ENCODE measurements around the gene NTM.

The NTM gene

DNA sequence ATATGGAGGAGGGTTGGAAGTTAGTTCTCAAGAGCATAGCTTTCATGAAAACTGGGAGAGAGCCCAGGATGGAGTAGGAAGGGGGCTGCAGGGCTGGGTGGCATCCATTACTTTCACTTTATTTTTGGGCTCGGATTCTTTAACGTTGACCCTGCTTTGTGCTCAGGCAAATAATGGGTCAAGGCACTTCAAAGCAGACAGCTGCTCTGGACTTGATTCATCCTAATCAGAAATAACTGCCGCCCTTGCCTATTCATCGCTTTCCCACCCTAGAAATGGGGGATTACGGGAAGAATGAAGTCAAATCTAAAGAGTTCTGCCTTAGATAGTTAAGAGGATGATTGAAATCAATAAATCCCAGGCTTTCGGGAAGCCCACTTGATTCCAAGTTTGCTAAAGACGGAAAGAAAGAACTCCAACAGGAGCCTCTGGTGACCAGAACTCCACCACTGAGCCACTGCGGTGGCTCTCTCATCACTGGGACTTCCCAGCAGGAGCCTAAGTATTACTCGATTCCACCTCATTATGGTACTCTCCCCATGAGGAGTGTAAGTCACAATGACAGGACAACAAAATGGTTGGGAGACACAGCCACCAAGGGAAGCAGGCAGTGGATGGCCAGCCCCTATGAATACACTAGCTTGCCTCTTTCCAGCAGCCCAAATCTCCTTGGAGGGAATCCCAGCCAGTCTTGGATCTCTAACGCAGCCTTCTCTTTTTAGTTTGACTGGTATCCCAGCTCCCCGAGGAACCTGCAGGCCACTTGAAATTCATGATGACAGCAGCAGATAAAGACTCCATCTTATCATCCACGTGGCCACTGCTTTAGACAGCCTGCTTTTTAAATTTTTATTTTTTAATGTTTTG is 815.5 kb downstream of the NTM start:
- H3K27ac ChIP-seq (ENCODE audit: low read depth, low read length) = no peak overlapping the region
- H3K4me1 ChIP-seq (ENCODE audit: insufficient read depth, low read length) = no peaks in the 10 kb centered on the region
- H3K9me3 ChIP-seq (ENCODE audit: low read length) = no peaks in the 10 kb centered on the region
- H3K36me3 ChIP-seq (ENCODE audit: insufficient read depth, low read length) = no peaks in the 10 kb centered on the region
- no peaks in the 10 kb centered on the region for H3K27me3 ChIP-seq (ENCODE audit: control insufficient read depth in 1 of 2, insufficient read depth in 2 of 2, low read length in 2 of 2)
- no peak overlapping the region for H3K9ac ChIP-seq (ENCODE audit: low read length)
- no peak overlapping the region for H3K4me3 ChIP-seq (ENCODE audit: low read depth in 1 of 2, low read length in 2 of 2)

DNA sequence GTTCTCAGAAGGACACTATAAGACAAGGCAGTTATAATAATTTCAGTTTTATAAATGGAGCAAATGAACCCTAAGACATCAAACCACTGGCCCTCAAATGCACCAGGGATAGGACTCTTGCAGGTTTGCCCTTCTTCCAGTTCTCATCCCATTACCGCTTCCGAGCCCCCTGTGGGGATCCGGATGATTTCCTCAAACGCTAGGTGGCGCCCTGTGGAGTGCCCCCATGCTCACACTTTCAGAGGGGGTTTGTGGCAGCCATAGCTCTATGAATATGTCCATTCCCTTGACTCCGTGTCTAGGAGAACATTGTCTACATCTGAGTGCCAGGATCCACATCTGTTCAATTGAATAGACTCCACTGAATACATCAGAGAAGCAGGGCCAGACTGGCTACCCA is 816.3 kb downstream of the NTM start:
- H3K27ac ChIP-seq (ENCODE audit: low read depth, low read length) = no peak overlapping the region
- no peaks in the 10 kb centered on the region for H3K27me3 ChIP-seq (ENCODE audit: control insufficient read depth in 1 of 2, insufficient read depth in 2 of 2, low read length in 2 of 2)
- no peak overlapping the region for H3K4me3 ChIP-seq (ENCODE audit: low read depth in 1 of 2, low read length in 2 of 2)
- H3K36me3 ChIP-seq (ENCODE audit: insufficient read depth, low read length) = no peaks in the 10 kb centered on the region
- no peak overlapping the region for H3K9ac ChIP-seq (ENCODE audit: low read length)
- H3K9me3 ChIP-seq (ENCODE audit: low read length) = no peaks in the 10 kb centered on the region
- H3K4me1 ChIP-seq (ENCODE audit: insufficient read depth, low read length) = no peaks in the 10 kb centered on the region

DNA sequence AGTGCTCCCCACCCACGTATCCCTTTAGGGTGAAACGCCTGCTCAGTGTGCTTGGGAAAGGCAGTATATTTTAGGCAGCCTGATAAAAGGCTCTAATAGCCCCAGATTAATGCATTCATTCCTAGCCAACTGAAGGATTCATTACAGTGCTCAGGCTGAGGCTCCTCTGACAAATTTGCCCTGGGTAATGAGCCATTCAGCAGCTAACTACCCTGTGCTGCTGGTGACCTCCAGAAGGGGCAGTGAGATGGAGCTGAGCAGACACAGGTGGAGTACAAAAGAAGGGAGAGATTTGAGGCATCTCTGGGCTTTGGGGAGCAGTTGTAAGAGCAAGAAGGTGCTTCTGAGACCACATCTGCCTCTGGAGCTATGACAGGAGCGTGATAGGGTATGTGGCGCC is 817.0 kb downstream of the NTM start:
- Histone ChIP-seq H3K9ac (ENCODE audit: low read length) (no peak overlapping the region), H3K27me3 (ENCODE audit: control insufficient read depth in 1 of 2, insufficient read depth in 2 of 2, low read length in 2 of 2) (no peaks in the 10 kb centered on the region), H3K4me1 (ENCODE audit: insufficient read depth, low read length) (no peaks in the 10 kb centered on the region), H3K27ac (ENCODE audit: low read depth, low read length) (no peak overlapping the region), H3K4me3 (ENCODE audit: low read depth in 1 of 2, low read length in 2 of 2) (no peak overlapping the region), H3K36me3 (ENCODE audit: insufficient read depth, low read length) (no peaks in the 10 kb centered on the region), H3K9me3 (ENCODE audit: low read length) (no peaks in the 10 kb centered on the region)

DNA sequence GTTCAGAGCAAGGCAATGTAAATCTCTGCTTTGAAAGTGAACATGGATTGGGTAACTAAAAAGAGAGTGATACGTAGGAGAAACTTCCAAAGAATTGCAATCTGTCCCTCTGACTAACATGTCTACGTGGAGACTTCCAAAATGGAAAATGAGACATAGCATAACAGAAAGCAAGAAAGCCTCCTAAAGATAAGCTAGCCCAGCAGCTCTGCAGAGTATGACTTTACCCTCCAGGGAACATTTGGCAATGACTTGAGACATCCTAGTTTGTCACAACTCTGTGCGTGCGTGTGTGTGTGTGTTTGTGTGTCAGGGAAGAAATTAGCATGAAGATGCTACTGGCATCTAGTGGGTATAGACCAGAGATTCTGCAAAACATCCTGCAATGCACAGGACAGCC is 817.4 kb downstream of the NTM start:
- Histone ChIP-seq H3K27me3 (ENCODE audit: control insufficient read depth in 1 of 2, insufficient read depth in 2 of 2, low read length in 2 of 2) (no peaks in the 10 kb centered on the region), H3K4me1 (ENCODE audit: insufficient read depth, low read length) (no peaks in the 10 kb centered on the region), H3K4me3 (ENCODE audit: low read depth in 1 of 2, low read length in 2 of 2) (no peak overlapping the region), H3K9me3 (ENCODE audit: low read length) (no peaks in the 10 kb centered on the region), H3K36me3 (ENCODE audit: insufficient read depth, low read length) (no peaks in the 10 kb centered on the region), H3K9ac (ENCODE audit: low read length) (no peak overlapping the region), H3K27ac (ENCODE audit: low read depth, low read length) (no peak overlapping the region)

DNA sequence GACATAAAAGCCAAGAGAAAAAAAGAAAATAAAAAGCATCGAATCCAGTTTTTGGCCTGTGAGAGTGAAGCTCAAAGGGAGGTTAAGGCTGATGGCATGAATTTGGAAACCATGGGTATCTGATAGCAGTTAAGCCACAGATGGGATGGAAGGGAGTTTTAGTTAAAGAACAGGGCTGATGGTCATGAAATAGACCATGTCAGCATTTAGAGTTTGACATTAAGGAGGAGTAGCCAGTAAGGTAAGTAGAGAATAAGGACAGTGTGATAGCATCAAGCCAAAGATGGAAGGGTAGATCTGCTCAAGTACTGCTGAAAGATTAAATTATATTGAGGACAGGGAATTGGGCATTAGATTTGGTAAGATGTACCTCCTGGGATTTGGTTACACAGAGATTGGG is 826.5 kb downstream of the NTM start:
- Histone ChIP-seq H3K27ac (ENCODE audit: low read depth, low read length) (no peak overlapping the region), H3K4me1 (ENCODE audit: insufficient read depth, low read length) (no peaks in the 10 kb centered on the region), H3K27me3 (ENCODE audit: control insufficient read depth in 1 of 2, insufficient read depth in 2 of 2, low read length in 2 of 2) (no peaks in the 10 kb centered on the region), H3K36me3 (ENCODE audit: insufficient read depth, low read length) (no peaks in the 10 kb centered on the region), H3K9me3 (ENCODE audit: low read length) (no peaks in the 10 kb centered on the region), H3K9ac (ENCODE audit: low read length) (no peak overlapping the region), H3K4me3 (ENCODE audit: low read depth in 1 of 2, low read length in 2 of 2) (no peak overlapping the region)

DNA sequence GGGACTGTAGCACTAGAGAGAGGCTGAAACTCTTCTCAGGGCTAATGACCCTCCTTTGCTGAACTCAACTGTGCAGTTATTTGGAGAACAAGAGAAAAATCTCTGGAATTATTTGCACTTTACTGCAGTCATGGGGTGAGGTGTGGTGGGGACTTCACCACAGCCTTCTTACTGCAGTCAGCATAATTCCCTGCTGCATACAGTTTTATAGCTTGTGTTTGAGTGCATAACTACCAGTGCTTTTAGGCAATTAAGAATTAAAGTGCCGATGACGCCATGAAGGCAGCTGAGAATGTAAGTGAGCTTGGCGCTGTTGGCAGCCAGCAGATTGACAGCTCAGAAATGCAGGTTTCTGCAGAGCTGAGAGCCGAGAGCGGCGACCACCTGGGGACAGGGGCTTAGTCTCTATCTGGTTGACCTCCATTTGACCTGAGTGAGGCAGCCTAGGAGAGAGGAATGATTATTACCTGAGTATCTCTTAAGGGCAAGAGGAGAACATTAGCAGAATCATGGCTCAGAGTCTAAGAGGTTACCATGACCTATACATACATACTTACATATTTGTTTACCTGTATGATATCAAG is 830.0 kb downstream of the NTM start:
- Histone ChIP-seq H3K4me1 (ENCODE audit: insufficient read depth, low read length) (no peaks in the 10 kb centered on the region), H3K27ac (ENCODE audit: low read depth, low read length) (no peak overlapping the region), H3K27me3 (ENCODE audit: control insufficient read depth in 1 of 2, insufficient read depth in 2 of 2, low read length in 2 of 2) (no peaks in the 10 kb centered on the region), H3K36me3 (ENCODE audit: insufficient read depth, low read length) (no peaks in the 10 kb centered on the region), H3K9me3 (ENCODE audit: low read length) (no peaks in the 10 kb centered on the region), H3K4me3 (ENCODE audit: low read depth in 1 of 2, low read length in 2 of 2) (no peak overlapping the region), H3K9ac (ENCODE audit: low read length) (no peak overlapping the region)

DNA sequence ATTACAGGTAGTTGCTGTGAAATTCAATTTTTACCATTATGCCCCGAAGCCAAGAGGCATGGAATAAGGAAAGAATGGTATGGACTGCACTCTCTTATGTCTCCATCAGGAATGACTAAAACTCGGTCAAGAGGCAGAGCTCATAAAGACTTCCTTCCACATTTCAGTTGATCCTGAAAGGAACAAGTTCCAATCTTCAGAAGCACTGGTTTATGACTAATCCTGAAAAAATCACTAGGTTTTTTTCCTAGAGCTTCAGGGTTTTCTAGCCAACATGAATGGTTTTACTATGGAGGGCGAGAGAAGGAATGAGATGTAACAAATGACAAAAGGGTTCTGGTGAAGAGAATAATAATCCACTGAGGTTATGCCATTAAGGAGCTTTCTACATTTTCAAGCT is 832.2 kb downstream of the NTM start:
- no peak overlapping the region for H3K4me3 ChIP-seq (ENCODE audit: low read depth in 1 of 2, low read length in 2 of 2)
- no peak overlapping the region for H3K9ac ChIP-seq (ENCODE audit: low read length)
- no peaks in the 10 kb centered on the region for H3K36me3 ChIP-seq (ENCODE audit: insufficient read depth, low read length)
- H3K4me1 ChIP-seq (ENCODE audit: insufficient read depth, low read length) = no peaks in the 10 kb centered on the region
- H3K27me3 ChIP-seq (ENCODE audit: control insufficient read depth in 1 of 2, insufficient read depth in 2 of 2, low read length in 2 of 2) = no peaks in the 10 kb centered on the region
- no peak overlapping the region for H3K27ac ChIP-seq (ENCODE audit: low read depth, low read length)
- no peaks in the 10 kb centered on the region for H3K9me3 ChIP-seq (ENCODE audit: low read length)

DNA sequence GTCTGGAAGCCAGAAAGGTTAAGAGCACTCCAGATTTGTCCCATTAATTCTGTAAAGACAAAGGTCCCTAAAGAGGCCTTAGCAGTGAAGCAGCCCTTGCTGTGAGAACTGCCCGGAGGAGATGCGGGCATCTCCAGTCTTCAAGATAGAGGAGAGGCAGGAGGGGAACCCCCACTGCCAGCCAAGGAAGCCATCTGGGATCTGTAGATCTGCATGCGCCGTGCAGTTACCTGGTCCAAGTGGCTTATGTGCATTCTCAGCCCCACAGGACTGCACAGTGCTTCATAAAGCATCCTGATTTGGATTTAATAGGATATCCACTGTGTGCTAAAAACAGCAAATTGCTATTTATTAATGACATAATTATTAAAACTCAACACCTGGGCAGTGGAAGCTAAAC is 834.6 kb downstream of the NTM start:
- Histone ChIP-seq H3K27me3 (ENCODE audit: control insufficient read depth in 1 of 2, insufficient read depth in 2 of 2, low read length in 2 of 2) (no peaks in the 10 kb centered on the region), H3K4me3 (ENCODE audit: low read depth in 1 of 2, low read length in 2 of 2) (no peak overlapping the region), H3K27ac (ENCODE audit: low read depth, low read length) (no peak overlapping the region), H3K4me1 (ENCODE audit: insufficient read depth, low read length) (no peaks in the 10 kb centered on the region), H3K9me3 (ENCODE audit: low read length) (no peaks in the 10 kb centered on the region), H3K9ac (ENCODE audit: low read length) (no peak overlapping the region), H3K36me3 (ENCODE audit: insufficient read depth, low read length) (no peaks in the 10 kb centered on the region)

DNA sequence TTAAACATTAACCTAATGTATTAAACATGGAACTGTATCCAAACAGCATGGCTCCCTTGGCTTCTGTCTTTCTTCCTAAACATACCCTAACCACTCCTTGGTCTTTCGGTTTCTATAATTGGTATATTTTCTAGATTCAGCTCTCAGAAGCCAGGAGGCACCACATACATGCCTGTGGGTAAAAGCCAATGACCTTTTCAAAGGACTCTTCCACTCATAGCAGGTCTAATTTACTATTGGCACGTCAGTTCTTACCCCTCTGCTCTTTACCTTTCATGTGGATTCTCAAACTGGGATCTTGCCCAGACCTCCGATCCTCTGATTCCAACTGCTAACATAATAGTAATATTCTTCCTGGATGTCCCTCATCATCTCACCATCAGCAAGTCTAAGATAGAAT is 835.1 kb downstream of the NTM start:
- H3K36me3 ChIP-seq (ENCODE audit: insufficient read depth, low read length) = no peaks in the 10 kb centered on the region
- H3K27me3 ChIP-seq (ENCODE audit: control insufficient read depth in 1 of 2, insufficient read depth in 2 of 2, low read length in 2 of 2) = no peaks in the 10 kb centered on the region
- H3K4me3 ChIP-seq (ENCODE audit: low read depth in 1 of 2, low read length in 2 of 2) = no peak overlapping the region
- H3K9ac ChIP-seq (ENCODE audit: low read length) = no peak overlapping the region
- H3K27ac ChIP-seq (ENCODE audit: low read depth, low read length) = no peak overlapping the region
- H3K9me3 ChIP-seq (ENCODE audit: low read length) = no peaks in the 10 kb centered on the region
- no peaks in the 10 kb centered on the region for H3K4me1 ChIP-seq (ENCODE audit: insufficient read depth, low read length)

DNA sequence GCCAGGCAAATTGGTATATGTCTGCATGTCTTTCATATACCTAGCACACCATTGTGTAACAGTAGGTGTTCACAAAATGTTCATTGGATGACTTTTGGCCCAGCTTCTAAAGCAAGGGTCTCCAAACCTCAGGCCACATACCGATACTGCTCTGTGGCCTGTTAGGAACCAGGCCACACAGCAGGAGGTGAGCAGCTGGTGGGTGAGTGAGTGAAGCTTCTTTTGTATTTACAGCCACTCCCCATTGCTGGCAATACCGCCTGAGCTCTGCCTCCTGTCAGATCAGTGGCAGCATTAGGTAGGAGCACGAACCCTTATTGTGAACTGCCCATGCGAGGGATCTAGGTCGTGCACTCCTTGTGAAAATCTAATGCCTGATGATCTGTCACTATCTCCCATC is 836.6 kb downstream of the NTM start:
- H3K27ac ChIP-seq (ENCODE audit: low read depth, low read length) = no peak overlapping the region
- no peaks in the 10 kb centered on the region for H3K27me3 ChIP-seq (ENCODE audit: control insufficient read depth in 1 of 2, insufficient read depth in 2 of 2, low read length in 2 of 2)
- H3K4me3 ChIP-seq (ENCODE audit: low read depth in 1 of 2, low read length in 2 of 2) = no peak overlapping the region

DNA sequence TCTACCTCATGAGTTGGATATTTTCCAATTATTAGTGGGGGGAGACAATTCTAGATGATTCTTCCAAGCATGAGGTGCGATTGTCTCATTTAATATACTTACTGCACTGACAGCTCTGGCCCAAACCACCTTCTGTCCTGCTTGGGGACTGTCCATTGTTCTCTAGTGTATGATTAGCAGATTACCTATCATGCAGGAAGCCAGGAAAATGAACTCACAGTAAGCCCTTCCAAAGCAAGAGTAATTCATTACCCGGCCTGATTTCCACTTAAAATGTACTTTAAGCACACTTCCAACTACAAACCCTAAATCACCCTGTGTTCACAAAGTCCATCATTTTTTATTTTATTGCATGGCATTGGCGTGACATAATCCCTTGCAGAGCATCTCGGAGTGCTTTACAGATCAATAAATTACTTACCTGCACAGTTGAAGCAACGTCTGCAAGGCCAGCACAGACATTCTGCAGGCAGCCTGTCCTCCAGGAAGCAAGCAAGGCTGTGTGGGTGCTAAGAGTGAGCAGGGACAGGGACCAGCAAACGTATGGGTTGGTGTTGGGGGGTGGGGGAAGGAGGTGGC is 838.2 kb downstream of the NTM start:
- no peaks in the 10 kb centered on the region for H3K36me3 ChIP-seq (ENCODE audit: insufficient read depth, low read length)
- H3K4me3 ChIP-seq (ENCODE audit: low read depth in 1 of 2, low read length in 2 of 2) = no peak overlapping the region
- H3K27me3 ChIP-seq (ENCODE audit: control insufficient read depth in 1 of 2, insufficient read depth in 2 of 2, low read length in 2 of 2) = no peaks in the 10 kb centered on the region
- no peak overlapping the region for H3K27ac ChIP-seq (ENCODE audit: low read depth, low read length)
- no peaks in the 10 kb centered on the region for H3K9me3 ChIP-seq (ENCODE audit: low read length)
- no peak overlapping the region for H3K9ac ChIP-seq (ENCODE audit: low read length)
- H3K4me1 ChIP-seq (ENCODE audit: insufficient read depth, low read length) = no peaks in the 10 kb centered on the region

More for the DNA sequence above, 836.6 kb downstream of the NTM start:
- Histone ChIP-seq H3K4me1 (ENCODE audit: insufficient read depth, low read length) (no peaks in the 10 kb centered on the region), H3K9me3 (ENCODE audit: low read length) (no peaks in the 10 kb centered on the region), H3K36me3 (ENCODE audit: insufficient read depth, low read length) (no peaks in the 10 kb centered on the region), H3K9ac (ENCODE audit: low read length) (no peak overlapping the region)
